Measurements from ENCODE around the gene MAP2K5.

MAP2K5 gene

GRCh38 chr15:67579967-67580366, 37.5 kb downstream of the MAP2K5 start (continued):
- TF ChIP-seq ZNF555 (tag by site-specific recombination; conservative IDR thresholded peaks at IDR 0.05) (no peak), PRDM1 (tag by site-specific recombination; IDR thresholded peaks at IDR 0.05) (no peak), ZNF223 (tag by site-specific recombination; IDR thresholded peaks at IDR 0.05) (no peak), ZNF621 (tag by site-specific recombination; IDR thresholded peaks at IDR 0.05) (no peak), GFI1B (tag by site-specific recombination; IDR thresholded peaks at IDR 0.05) (no peak), ZFP3 (tag by site-specific recombination; IDR thresholded peaks at IDR 0.05; ENCODE audit: low read depth) (no peak), HOXD13 (CRISPR knock-in tag; IDR thresholded peaks at IDR 0.05; ENCODE audit: borderline replicate concordance) (no peak), ZNF701 (tag by site-specific recombination; IDR thresholded peaks at IDR 0.05) (no peak), ZNF211 (tag by site-specific recombination; IDR thresholded peaks at IDR 0.05; ENCODE audit: low read depth) (no peak), ZNF155 (tag by site-specific recombination; IDR thresholded peaks at IDR 0.05) (no peak), ZNF18 (tag by site-specific recombination; IDR thresholded peaks at IDR 0.05) (peak; percentile 72), ZNF354C (tag by site-specific recombination; IDR thresholded peaks at IDR 0.05; ENCODE audit: borderline replicate concordance, low read depth) (no peak), SETDB1 (IDR thresholded peaks at IDR 0.05; ENCODE audit: insufficient read length, low read length) (no peak), SP7 (tag by site-specific recombination; IDR thresholded peaks at IDR 0.05) (peak; percentile 35; the same call in 1 of the 2 replicates), ZNF10 (tag by site-specific recombination; IDR thresholded peaks at IDR 0.05) (0 out of 2 replicates have a peak, but pooled peaks have one; percentile 18), ZSCAN30 (tag by site-specific recombination; IDR thresholded peaks at IDR 0.05) (no peak), ZNF639 (tag by site-specific recombination; IDR thresholded peaks at IDR 0.05) (no peak), ZNF140 (tag by site-specific recombination; IDR thresholded peaks at IDR 0.05) (no peak), OVOL3 (tag by site-specific recombination; IDR thresholded peaks at IDR 0.05) (peak; percentile 24; the same call in 1 of the 2 replicates), ZNF549 (tag by site-specific recombination; IDR thresholded peaks at IDR 0.05) (no peak), ZNF658 (tag by site-specific recombination; IDR thresholded peaks at IDR 0.05) (no peak), ZBTB7A (tag by site-specific recombination; IDR thresholded peaks at IDR 0.05; ENCODE audit: low read depth) (no peak), ZNF830 (tag by site-specific recombination; IDR thresholded peaks at IDR 0.05; ENCODE audit: low read depth) (no peak), ZBTB21 (tag by site-specific recombination; IDR thresholded peaks at IDR 0.05) (no peak), KLF10 (tag by site-specific recombination; IDR thresholded peaks at IDR 0.05) (no peak), ZNF174 (tag by site-specific recombination; IDR thresholded peaks at IDR 0.05) (no peak), FEZF1 (tag by site-specific recombination; IDR thresholded peaks at IDR 0.05) (peak; percentile 87), ZSCAN5A (tag by site-specific recombination; IDR thresholded peaks at IDR 0.05) (no peak), ZFP41 (tag by site-specific recombination; IDR thresholded peaks at IDR 0.05; ENCODE audit: borderline replicate concordance) (no peak), ZNF837 (tag by site-specific recombination; IDR thresholded peaks at IDR 0.05) (no peak), ZNF404 (tag by site-specific recombination; IDR thresholded peaks at IDR 0.05) (no peak), MZF1 (tag by site-specific recombination; IDR thresholded peaks at IDR 0.05; ENCODE audit: borderline replicate concordance) (no peak)
- TF ChIP-seq, protein P1, sequence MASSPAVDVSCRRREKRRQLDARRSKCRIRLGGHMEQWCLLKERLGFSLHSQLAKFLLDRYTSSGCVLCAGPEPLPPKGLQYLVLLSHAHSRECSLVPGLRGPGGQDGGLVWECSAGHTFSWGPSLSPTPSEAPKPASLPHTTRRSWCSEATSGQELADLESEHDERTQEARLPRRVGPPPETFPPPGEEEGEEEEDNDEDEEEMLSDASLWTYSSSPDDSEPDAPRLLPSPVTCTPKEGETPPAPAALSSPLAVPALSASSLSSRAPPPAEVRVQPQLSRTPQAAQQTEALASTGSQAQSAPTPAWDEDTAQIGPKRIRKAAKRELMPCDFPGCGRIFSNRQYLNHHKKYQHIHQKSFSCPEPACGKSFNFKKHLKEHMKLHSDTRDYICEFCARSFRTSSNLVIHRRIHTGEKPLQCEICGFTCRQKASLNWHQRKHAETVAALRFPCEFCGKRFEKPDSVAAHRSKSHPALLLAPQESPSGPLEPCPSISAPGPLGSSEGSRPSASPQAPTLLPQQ (tag by site-specific recombination; IDR thresholded peaks at IDR 0.05): no peak
- TF ChIP-seq, protein P2, sequence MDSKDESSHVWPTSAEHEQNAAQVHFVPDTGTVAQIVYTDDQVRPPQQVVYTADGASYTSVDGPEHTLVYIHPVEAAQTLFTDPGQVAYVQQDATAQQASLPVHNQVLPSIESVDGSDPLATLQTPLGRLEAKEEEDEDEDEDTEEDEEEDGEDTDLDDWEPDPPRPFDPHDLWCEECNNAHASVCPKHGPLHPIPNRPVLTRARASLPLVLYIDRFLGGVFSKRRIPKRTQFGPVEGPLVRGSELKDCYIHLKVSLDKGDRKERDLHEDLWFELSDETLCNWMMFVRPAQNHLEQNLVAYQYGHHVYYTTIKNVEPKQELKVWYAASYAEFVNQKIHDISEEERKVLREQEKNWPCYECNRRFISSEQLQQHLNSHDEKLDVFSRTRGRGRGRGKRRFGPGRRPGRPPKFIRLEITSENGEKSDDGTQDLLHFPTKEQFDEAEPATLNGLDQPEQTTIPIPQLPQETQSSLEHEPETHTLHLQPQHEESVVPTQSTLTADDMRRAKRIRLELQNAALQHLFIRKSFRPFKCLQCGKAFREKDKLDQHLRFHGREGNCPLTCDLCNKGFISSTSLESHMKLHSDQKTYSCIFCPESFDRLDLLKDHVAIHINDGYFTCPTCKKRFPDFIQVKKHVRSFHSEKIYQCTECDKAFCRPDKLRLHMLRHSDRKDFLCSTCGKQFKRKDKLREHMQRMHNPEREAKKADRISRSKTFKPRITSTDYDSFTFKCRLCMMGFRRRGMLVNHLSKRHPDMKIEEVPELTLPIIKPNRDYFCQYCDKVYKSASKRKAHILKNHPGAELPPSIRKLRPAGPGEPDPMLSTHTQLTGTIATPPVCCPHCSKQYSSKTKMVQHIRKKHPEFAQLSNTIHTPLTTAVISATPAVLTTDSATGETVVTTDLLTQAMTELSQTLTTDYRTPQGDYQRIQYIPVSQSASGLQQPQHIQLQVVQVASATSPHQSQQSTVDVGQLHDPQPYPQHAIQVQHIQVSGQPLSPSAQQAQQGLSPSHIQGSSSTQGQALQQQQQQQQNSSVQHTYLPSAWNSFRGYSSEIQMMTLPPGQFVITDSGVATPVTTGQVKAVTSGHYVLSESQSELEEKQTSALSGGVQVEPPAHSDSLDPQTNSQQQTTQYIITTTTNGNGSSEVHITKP (tag by site-specific recombination; IDR thresholded peaks at IDR 0.05): no peak
